RWPE2 (cell line): ENCODE data around the gene NCOA7.

Experiments used
- ATAC-seq: fragments of 200-7000 bp; cut with Tn5 transposase; 3 replicates; pipeline ENCODE4 v1.9.1; 2021; ENCODE audit warnings: low read depth
- DNase-seq: peaks from one replicate; pipeline ENCODE4 v3.0.0-alpha.2; 2020; ENCODE audit warnings: low spot score
- H3K27ac ChIP-seq: fragments of 450-650 bp; 2 replicates; pipeline ENCODE4 v1.5.1; 2017; ENCODE audit warnings: mild to moderate bottlenecking; ENCODE audit not compliant: poor library complexity, severe bottlenecking
- H3K27me3 ChIP-seq: fragments of 250-450 bp; sonication (Bioruptor Pico); 2 replicates; pipeline ENCODE4 v1.5.1; 2021; ENCODE audit warnings: mild to moderate bottlenecking, moderate library complexity; ENCODE audit not compliant: insufficient read depth, poor library complexity, severe bottlenecking
- H3K36me3 ChIP-seq: fragments of 250-450 bp; sonication (Bioruptor Pico); 2 replicates; pipeline ENCODE4 v1.5.1; 2020; ENCODE audit warnings: low read depth, mild to moderate bottlenecking, moderate library complexity
- H3K4me1 ChIP-seq: fragments of 250-450 bp; sonication (Bioruptor Pico); 2 replicates; pipeline ENCODE4 v1.5.1; 2021; ENCODE audit warnings: mild to moderate bottlenecking, moderate library complexity; ENCODE audit not compliant: insufficient read depth, poor library complexity, severe bottlenecking
- H3K4me3 ChIP-seq: fragments of 250-450 bp; sonication (Bioruptor Pico); 2 replicates; pipeline ENCODE4 v1.5.1; 2021; ENCODE audit warnings: mild to moderate bottlenecking, moderate library complexity; ENCODE audit not compliant: severe bottlenecking
- H3K9me3 ChIP-seq: fragments of 250-450 bp; sonication (Bioruptor Pico); 2 replicates; pipeline ENCODE4 v1.5.1; 2021; ENCODE audit warnings: mild to moderate bottlenecking, moderate library complexity; ENCODE audit not compliant: severe bottlenecking
- CTCF ChIP-seq: fragments of 450-650 bp; IDR thresholded peaks from one replicate; pipeline ENCODE4 v1.5.1; 2017; ENCODE audit warnings: mild to moderate bottlenecking, moderate library complexity; ENCODE audit not compliant: poor library complexity, severe bottlenecking

The NCOA7 gene

GRCh38 chr6:125871365-125871764, 80.6 kb downstream of the NCOA7 start:
- peak overlapping the region; percentile 63 for H3K27ac ChIP-seq
- H3K4me3 ChIP-seq = no peak overlapping the region
- no peak for DNase-seq
- peaks cover 31% of the 10 kb centered on the region for H3K4me1 ChIP-seq
- ATAC-seq = peak; percentile 20; the same call in 2 of the 3 replicates
- no peaks in the 10 kb centered on the region for H3K27me3 ChIP-seq
- H3K36me3 ChIP-seq = no peaks in the 10 kb centered on the region; the same call in 1 of the 2 replicates
- no peaks in the 10 kb centered on the region for H3K9me3 ChIP-seq
- no peak for TF ChIP-seq CTCF

DNA sequence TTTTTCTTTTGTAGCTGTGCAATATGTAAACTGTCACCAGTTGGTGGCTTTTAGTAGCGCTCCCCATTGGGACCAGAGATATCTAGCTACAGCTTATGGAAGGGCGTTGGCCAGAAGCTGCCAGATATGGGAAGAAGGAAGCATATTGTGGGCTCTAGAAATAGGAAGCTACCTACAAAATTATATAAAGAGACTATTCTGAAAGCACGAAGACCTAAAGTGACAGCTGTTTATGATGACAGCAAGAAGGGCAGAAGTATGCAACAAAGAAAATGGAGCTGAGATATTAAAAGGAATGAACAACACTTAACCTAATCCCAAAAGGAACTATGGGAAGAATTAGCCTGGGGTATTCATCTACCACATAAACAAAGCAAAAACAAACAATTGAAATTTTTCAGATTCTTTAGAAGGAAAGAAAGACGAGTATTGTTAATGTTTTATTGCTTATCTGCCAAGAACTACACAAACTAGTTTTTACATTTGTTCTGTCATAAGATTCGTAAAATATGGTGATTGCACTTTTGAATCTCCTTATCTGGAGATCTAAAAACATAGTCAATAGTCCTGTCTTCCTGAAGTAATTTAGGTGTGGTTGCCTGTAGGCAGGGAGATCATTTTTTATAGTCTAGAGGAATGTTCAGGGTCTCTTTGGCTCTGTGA, 81.6 kb downstream of the NCOA7 start:
- no peak for TF ChIP-seq CTCF
- H3K9me3 ChIP-seq = no peaks in the 10 kb centered on the region
- peaks cover 21% of the 10 kb centered on the region for H3K4me1 ChIP-seq
- no peaks in the 10 kb centered on the region; the same call in none of the 2 replicates for H3K36me3 ChIP-seq
- peak overlapping the region; percentile 63 for H3K27ac ChIP-seq
- no peaks in the 10 kb centered on the region for H3K27me3 ChIP-seq
- ATAC-seq (peak; percentile 59), DNase-seq (no peak)
- no peak overlapping the region for H3K4me3 ChIP-seq

DNA sequence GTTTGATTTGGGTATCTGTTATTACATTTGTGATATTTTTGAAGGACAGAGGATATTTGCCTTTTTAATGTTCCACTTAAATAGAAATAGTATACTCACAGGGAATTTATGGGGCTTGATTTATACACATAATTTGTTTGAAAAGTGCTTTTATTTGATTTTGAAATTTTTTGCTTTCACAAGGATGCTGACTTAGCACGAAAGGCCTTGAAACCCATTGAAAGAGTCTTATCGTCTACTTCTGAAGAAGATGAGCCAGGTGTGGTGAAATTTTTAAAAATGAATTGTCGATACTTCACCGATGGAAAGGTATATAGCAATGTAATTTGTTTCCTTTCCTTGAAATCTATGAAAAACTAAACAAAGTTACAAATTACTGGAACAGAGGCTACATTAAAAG, 91.5 kb downstream of the NCOA7 start:
- Histone ChIP-seq H3K9me3 (no peaks in the 10 kb centered on the region), H3K4me3 (no peak overlapping the region), H3K36me3 (peaks cover 44% of the 10 kb centered on the region), H3K27me3 (no peaks in the 10 kb centered on the region), H3K27ac (no peak overlapping the region), H3K4me1 (no peaks in the 10 kb centered on the region)
- no peak for DNase-seq
- TF ChIP-seq CTCF = no peak
- no peak for ATAC-seq

DNA sequence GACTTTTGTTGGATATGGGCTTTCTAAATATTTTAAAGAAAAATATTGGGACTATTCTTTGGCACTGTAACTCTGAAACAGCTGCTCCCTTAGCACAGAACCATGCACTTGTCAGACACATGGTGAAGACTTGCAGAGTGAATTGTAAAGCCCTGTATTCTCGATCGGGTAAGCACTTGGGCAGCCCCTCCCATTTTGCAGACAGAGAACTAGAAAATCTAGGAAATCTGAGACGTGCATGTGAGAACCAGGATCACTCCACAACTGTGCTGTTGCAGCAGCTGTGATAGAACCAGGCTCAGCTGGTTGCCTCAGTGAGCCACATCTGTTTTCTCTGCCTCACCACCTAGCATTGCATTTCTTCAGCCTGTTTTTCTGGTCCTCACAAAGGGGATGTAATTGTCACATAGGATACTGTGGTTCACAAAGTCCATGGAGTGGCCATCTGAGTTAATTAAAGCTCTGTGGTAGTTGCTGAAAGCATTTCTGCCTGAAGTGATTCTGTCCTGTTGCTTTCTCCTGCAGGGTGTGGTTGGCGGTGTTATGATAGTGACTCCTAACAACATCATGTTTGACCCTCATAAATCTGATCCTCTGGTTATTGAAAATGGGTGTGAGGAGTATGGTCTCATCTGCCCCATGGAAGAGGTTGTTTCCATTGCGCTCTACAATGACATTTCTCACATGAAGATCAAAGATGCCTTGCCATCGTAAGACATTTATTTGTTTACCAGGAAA, 94.0 kb downstream of the NCOA7 start:
- Histone ChIP-seq H3K27ac (no peak overlapping the region), H3K9me3 (no peaks in the 10 kb centered on the region), H3K36me3 (peaks cover 58% of the 10 kb centered on the region), H3K27me3 (no peaks in the 10 kb centered on the region), H3K4me1 (no peaks in the 10 kb centered on the region), H3K4me3 (no peak overlapping the region)
- no peak for TF ChIP-seq CTCF
- ATAC-seq = no peak
- no peak for DNase-seq

GRCh38 chr6:125886021-125886420, 95.3 kb downstream of the NCOA7 start:
- H3K36me3 ChIP-seq = peaks cover 59% of the 10 kb centered on the region
- no peak for TF ChIP-seq CTCF
- no peak for ATAC-seq
- no peak overlapping the region for H3K27ac ChIP-seq
- H3K9me3 ChIP-seq = no peaks in the 10 kb centered on the region
- H3K27me3 ChIP-seq = no peaks in the 10 kb centered on the region
- H3K4me1 ChIP-seq = no peaks in the 10 kb centered on the region
- DNase-seq = no peak
- no peak overlapping the region for H3K4me3 ChIP-seq
